ENCODE data around the gene GCGR.

Gene GCGR

DNA sequence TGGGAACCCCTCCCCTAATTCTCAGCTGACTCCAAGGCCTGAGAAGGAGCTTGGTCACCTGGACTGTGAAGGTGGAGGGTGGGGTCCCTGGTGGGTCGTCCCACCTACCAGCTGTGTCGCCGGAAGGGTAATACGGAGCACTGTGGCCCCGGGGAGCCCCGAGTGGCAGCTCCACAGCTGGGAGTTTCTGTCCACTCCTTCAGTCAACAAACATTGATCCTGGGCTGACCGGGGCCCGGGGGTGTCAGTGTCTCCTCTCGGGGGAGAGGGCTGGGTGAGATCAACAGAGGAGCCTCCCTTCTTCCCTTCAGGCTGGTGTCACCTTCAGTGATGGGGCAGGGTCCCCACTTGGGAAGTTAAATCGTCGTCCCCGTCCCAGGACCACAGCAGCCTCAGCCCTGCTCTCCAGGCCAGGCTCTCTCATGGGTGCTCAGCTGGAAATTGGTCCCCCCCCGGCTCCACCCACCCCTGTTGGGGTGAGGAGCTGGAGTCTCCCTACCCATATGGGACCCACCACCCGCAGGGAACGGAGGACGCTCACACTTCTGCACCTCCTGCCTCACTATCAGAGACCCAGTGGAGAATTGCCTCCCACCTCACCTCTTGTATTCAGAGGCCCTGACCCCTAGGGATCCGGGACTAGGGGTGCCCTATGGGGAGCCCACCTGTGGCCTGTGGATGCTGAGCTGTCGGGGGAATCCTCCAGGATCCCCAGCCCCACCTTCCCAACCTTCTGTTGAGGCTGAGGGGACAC is 1.9 kb downstream of the GCGR start:
- TF ChIP-seq, protein P1, sequence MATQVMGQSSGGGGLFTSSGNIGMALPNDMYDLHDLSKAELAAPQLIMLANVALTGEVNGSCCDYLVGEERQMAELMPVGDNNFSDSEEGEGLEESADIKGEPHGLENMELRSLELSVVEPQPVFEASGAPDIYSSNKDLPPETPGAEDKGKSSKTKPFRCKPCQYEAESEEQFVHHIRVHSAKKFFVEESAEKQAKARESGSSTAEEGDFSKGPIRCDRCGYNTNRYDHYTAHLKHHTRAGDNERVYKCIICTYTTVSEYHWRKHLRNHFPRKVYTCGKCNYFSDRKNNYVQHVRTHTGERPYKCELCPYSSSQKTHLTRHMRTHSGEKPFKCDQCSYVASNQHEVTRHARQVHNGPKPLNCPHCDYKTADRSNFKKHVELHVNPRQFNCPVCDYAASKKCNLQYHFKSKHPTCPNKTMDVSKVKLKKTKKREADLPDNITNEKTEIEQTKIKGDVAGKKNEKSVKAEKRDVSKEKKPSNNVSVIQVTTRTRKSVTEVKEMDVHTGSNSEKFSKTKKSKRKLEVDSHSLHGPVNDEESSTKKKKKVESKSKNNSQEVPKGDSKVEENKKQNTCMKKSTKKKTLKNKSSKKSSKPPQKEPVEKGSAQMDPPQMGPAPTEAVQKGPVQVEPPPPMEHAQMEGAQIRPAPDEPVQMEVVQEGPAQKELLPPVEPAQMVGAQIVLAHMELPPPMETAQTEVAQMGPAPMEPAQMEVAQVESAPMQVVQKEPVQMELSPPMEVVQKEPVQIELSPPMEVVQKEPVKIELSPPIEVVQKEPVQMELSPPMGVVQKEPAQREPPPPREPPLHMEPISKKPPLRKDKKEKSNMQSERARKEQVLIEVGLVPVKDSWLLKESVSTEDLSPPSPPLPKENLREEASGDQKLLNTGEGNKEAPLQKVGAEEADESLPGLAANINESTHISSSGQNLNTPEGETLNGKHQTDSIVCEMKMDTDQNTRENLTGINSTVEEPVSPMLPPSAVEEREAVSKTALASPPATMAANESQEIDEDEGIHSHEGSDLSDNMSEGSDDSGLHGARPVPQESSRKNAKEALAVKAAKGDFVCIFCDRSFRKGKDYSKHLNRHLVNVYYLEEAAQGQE (IDR thresholded peaks at IDR 0.05; ENCODE audit: insufficient read depth in 1 of 2, low read depth in 2 of 2, low read length in 2 of 2), result no peak
- TF ChIP-seq TAF1 (IDR thresholded peaks at IDR 0.05; ENCODE audit: borderline replicate concordance, insufficient read depth, low read length), result no peak
- no peak for TF ChIP-seq POLR2AphosphoS5 (IDR thresholded peaks at IDR 0.05; ENCODE audit: low read depth, low read length)
- no peak for TF ChIP-seq SIN3A (IDR thresholded peaks at IDR 0.05; ENCODE audit: borderline replicate concordance, insufficient read depth, low read length)
- no peak for TF ChIP-seq FOXP2 (optimal IDR thresholded peaks at IDR 0.05; ENCODE audit: borderline replicate concordance, extremely low read depth, extremely low read length, insufficient read depth)

DNA sequence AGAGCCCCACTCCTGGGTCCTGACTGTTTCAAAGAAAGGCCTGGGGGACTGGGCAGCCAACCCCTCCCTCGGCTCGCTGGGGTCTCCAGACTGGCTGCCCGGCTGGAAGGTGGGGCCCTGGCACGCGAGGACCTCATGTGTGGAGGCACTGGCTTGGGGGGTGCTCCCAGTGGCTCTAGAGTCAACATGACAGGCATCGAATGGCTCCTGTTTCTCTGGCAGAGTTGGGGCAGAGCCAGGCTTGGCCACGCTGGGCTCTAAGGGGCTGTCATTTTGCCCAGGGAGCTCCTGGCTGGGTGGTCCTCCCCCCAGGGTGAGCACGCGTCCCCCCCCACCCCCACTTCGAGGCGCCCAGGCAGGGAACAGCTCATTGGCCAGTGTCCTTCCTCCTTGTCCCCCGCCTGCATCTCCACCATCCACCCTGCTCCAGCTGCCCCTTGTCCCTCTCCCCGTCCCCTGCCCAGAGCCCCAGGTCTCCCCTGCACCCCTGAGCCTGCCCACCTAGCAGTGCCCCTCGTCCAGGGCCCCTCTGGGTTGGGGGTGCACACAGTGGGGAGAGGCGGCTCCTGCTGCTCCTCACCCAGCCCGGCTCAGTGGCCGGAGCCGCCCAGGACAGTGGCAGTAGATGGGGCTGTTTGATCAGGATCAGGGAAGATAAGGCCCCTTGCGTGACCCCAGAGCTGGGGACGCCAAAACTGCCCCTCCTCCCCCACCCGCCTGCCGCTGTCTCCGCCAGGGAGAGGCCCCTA is 2.7 kb downstream of the GCGR start:
- TF ChIP-seq POLR2AphosphoS5 (IDR thresholded peaks at IDR 0.05; ENCODE audit: low read depth, low read length) (no peak), TAF1 (IDR thresholded peaks at IDR 0.05; ENCODE audit: borderline replicate concordance, insufficient read depth, low read length) (no peak), FOXP2 (optimal IDR thresholded peaks at IDR 0.05; ENCODE audit: borderline replicate concordance, extremely low read depth, extremely low read length, insufficient read depth) (no peak), SIN3A (IDR thresholded peaks at IDR 0.05; ENCODE audit: borderline replicate concordance, insufficient read depth, low read length) (no peak)
- TF ChIP-seq, protein P1 (IDR thresholded peaks at IDR 0.05; ENCODE audit: insufficient read depth in 1 of 2, low read depth in 2 of 2, low read length in 2 of 2), result no peak

DNA sequence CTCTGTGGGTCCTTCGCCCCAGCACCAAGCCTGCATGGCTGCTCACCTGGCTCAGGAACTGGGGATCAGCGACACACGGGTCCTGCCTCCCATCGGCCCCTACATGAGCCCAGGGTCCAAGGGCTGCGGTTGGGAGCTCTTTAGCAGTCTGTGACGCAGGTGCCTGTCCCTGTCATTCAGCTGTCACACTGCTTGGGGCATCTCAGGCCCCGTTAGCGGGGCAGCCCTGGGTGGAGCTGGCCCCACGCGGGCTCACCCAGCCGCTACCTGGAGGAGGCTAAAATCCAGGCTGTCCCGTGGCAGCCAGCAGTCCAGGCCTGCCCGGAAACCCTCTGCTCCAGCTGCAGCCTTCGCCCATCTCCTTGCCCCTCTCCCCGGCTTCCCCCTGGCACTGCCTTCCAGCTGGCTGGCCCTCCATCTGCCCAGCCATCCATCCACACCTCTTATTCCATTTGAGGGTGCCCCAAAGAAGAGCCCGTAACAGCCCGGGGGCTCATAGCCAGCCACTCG is 3.3 kb downstream of the GCGR start:
- no peak for TF ChIP-seq POLR2AphosphoS5 (IDR thresholded peaks at IDR 0.05; ENCODE audit: low read depth, low read length)
- TF ChIP-seq SIN3A (IDR thresholded peaks at IDR 0.05; ENCODE audit: borderline replicate concordance, insufficient read depth, low read length), result no peak
- TF ChIP-seq FOXP2 (optimal IDR thresholded peaks at IDR 0.05; ENCODE audit: borderline replicate concordance, extremely low read depth, extremely low read length, insufficient read depth), result no peak
- TF ChIP-seq, protein P1 (IDR thresholded peaks at IDR 0.05; ENCODE audit: insufficient read depth in 1 of 2, low read depth in 2 of 2, low read length in 2 of 2), result no peak

DNA sequence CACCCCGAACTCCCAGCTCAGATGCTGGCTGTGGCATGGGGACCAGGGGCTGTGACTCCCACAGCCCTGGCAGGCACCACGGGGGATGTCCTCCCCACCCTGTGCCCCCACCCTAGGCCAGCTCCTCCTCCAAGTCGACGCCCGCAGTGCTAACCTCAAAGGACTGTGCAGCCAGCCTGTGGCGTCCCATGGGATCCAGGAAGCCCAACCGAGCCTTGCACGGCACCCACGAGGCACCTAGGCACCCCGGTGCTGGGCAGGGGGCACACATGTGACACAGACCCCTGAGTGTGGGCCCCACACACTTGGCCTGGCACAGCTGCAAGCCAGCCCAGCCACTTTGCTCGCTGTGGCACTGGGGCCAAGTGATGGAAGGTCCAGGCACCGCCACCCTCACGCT is 3.9 kb downstream of the GCGR start:
- no peak for TF ChIP-seq TAF1 (IDR thresholded peaks at IDR 0.05; ENCODE audit: borderline replicate concordance, insufficient read depth, low read length)
- TF ChIP-seq, protein P1 (IDR thresholded peaks at IDR 0.05; ENCODE audit: insufficient read depth in 1 of 2, low read depth in 2 of 2, low read length in 2 of 2), result no peak
- TF ChIP-seq POLR2AphosphoS5 (IDR thresholded peaks at IDR 0.05; ENCODE audit: low read depth, low read length), result no peak
- no peak for TF ChIP-seq SIN3A (IDR thresholded peaks at IDR 0.05; ENCODE audit: borderline replicate concordance, insufficient read depth, low read length)
- TF ChIP-seq FOXP2 (optimal IDR thresholded peaks at IDR 0.05; ENCODE audit: borderline replicate concordance, extremely low read depth, extremely low read length, insufficient read depth), result no peak

Measured in PFSK-1 (cell line).